Measurements from ENCODE around the gene ATXN3L. TPM values are rescaled to one million over a fixed set of nuclear protein-coding genes. Genes with fewer than 3 reads are reported as not detected.

The ATXN3L gene
- total RNA-seq, 2 experiments from 2014 or later: not detected

DNA sequence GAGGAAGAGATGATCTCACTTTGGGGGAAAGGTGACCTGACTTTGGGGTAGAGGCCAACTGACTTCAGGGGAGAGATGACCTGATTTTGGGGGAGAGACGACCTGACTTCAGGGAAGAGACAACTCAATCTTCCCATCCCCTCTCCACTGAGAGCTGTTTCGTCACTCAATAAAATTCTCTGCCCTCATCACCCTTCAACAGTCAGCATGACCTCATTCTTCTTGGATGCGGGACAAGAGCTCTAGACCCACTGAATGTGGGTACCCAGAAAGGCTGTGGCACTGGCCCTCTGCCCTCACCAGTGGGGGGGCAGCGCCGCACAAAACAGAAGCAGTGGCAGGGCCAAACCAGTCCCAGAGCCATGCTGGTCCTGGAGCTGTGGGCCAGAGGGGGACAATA, 34.6 kb downstream of the ATXN3L start:
- no peak overlapping the region for H3K27ac ChIP-seq (ENCODE audit: low read depth, low read length, poor library complexity, severe bottlenecking)
- H3K36me3 ChIP-seq (ENCODE audit: insufficient read depth, low read length): no peaks in the 10 kb centered on the region
- H3K4me1 ChIP-seq (ENCODE audit: insufficient read depth, low read length, poor library complexity, severe bottlenecking): no peaks in the 10 kb centered on the region
- intact Hi-C loops (cut with micrococcal nuclease; ENCODE audit: unreplicated experiment): no loop called here
- no peak for TF ChIP-seq EZH2phosphoT487 (IDR thresholded peaks at IDR 0.05; ENCODE audit: borderline replicate concordance, low read depth, low read length)
- TF ChIP-seq, protein P1, sequence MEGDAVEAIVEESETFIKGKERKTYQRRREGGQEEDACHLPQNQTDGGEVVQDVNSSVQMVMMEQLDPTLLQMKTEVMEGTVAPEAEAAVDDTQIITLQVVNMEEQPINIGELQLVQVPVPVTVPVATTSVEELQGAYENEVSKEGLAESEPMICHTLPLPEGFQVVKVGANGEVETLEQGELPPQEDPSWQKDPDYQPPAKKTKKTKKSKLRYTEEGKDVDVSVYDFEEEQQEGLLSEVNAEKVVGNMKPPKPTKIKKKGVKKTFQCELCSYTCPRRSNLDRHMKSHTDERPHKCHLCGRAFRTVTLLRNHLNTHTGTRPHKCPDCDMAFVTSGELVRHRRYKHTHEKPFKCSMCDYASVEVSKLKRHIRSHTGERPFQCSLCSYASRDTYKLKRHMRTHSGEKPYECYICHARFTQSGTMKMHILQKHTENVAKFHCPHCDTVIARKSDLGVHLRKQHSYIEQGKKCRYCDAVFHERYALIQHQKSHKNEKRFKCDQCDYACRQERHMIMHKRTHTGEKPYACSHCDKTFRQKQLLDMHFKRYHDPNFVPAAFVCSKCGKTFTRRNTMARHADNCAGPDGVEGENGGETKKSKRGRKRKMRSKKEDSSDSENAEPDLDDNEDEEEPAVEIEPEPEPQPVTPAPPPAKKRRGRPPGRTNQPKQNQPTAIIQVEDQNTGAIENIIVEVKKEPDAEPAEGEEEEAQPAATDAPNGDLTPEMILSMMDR (conservative IDR thresholded peaks at IDR 0.05; ENCODE audit: low read length): no peak
- no peak for DNase-seq (ENCODE audit: low spot score)
- H3K9me3 ChIP-seq (ENCODE audit: low read length): no peaks in the 10 kb centered on the region
- ChIA-PET CTCF (ENCODE audit: unreplicated experiment) (no interaction called here), POLR2A (interaction anchor here (1.0 kb wide), 1 partner anchor 53 kb away, joined by 4 read pairs; no protein-coding TSS in a partner anchor)
- H3K4me3 ChIP-seq (ENCODE audit: low read depth, low read length, poor library complexity, severe bottlenecking): no peak overlapping the region
- no peaks in the 10 kb centered on the region for H3K79me2 ChIP-seq (ENCODE audit: insufficient read depth, low read depth, low read length)
- H4K20me1 ChIP-seq (ENCODE audit: insufficient read depth, low read length): no peaks in the 10 kb centered on the region
- H3K4me2 ChIP-seq (ENCODE audit: low read length): no peak overlapping the region
- no peak overlapping the region for H2AFZ ChIP-seq (ENCODE audit: low read length)
- H3K9me2 ChIP-seq (ENCODE audit: insufficient read depth, low read length): no peaks in the 10 kb centered on the region
- BruUV-seq (replicated peaks): no TSS peak

DNA sequence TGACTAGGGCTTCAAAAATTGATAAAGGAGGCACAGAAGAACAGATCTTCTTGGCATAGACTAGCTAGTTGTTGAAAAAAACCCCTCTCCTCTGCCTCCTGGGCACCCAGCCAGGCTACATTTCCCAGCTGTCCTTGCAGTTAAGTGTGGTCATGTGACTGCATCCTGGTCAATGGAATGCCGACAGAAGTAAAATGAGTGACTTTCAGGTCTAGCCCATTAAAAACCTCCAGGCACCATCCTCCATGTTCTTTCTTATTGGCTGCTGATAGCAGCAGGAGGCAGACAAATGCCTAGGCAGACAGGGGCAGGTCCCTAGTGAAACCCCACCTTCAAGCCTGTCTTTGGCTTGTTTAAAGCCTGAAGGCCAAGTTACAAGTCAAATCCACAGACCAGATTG, 35.3 kb downstream of the ATXN3L start:
- no peaks in the 10 kb centered on the region for H3K4me1 ChIP-seq (ENCODE audit: insufficient read depth, low read length, poor library complexity, severe bottlenecking)
- ChIA-PET CTCF (ENCODE audit: unreplicated experiment) (no interaction called here), POLR2A (interaction anchor here (1.0 kb wide), 1 partner anchor 52 kb away, joined by 4 read pairs; no protein-coding TSS in a partner anchor)
- no peak overlapping the region for H3K4me3 ChIP-seq (ENCODE audit: low read depth, low read length, poor library complexity, severe bottlenecking)
- no peaks in the 10 kb centered on the region for H4K20me1 ChIP-seq (ENCODE audit: insufficient read depth, low read length)
- H2AFZ ChIP-seq (ENCODE audit: low read length): no peak overlapping the region
- no peak for DNase-seq (ENCODE audit: low spot score)
- no peak overlapping the region for H3K4me2 ChIP-seq (ENCODE audit: low read length)
- H3K27ac ChIP-seq (ENCODE audit: low read depth, low read length, poor library complexity, severe bottlenecking): no peak overlapping the region
- no peaks in the 10 kb centered on the region for H3K79me2 ChIP-seq (ENCODE audit: insufficient read depth, low read depth, low read length)
- intact Hi-C loops (cut with micrococcal nuclease; ENCODE audit: unreplicated experiment): no loop called here
- no peaks in the 10 kb centered on the region for H3K36me3 ChIP-seq (ENCODE audit: insufficient read depth, low read length)
- H3K9me3 ChIP-seq (ENCODE audit: low read length): no peaks in the 10 kb centered on the region
- BruUV-seq (replicated peaks): no TSS peak
- no peak for TF ChIP-seq EZH2phosphoT487 (IDR thresholded peaks at IDR 0.05; ENCODE audit: borderline replicate concordance, low read depth, low read length)
- TF ChIP-seq, protein P1 (conservative IDR thresholded peaks at IDR 0.05; ENCODE audit: low read length): no peak
- H3K9me2 ChIP-seq (ENCODE audit: insufficient read depth, low read length): no peaks in the 10 kb centered on the region

DNA sequence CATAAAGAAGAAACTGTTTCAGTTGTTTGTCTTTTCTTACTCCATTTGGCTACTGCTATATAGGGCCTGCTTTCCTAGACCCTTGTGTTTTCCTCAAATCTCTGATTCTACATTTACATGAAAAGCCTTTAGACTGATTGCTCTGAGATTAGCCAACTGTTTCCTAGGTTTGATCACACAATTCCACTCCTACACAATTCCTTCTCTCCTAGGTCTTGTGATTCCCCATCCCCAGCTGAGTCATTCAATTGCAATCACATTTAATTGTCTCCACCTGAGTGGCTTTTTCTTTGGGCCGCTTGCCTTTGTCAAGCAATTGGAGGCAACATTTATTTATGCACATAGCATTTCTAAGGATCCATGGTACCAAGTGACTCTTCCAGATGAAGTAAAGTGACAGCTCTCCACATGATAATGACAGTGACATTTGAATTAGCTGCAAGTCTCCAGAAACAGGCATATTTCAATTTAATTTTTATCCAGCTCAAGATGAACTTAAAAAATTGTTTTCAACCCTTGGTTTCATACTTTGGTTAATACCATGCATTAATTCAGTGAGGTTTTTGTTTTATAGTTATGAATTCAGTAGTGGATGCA, 35.8 kb downstream of the ATXN3L start:
- no peaks in the 10 kb centered on the region for H3K9me3 ChIP-seq (ENCODE audit: low read length)
- TF ChIP-seq, protein P1 (conservative IDR thresholded peaks at IDR 0.05; ENCODE audit: low read length): no peak
- TF ChIP-seq EZH2phosphoT487 (IDR thresholded peaks at IDR 0.05; ENCODE audit: borderline replicate concordance, low read depth, low read length): no peak
- H3K9me2 ChIP-seq (ENCODE audit: insufficient read depth, low read length): no peaks in the 10 kb centered on the region
- no peak overlapping the region for H3K27ac ChIP-seq (ENCODE audit: low read depth, low read length, poor library complexity, severe bottlenecking)
- H4K20me1 ChIP-seq (ENCODE audit: insufficient read depth, low read length): no peaks in the 10 kb centered on the region
- BruUV-seq (replicated peaks): no TSS peak
- H3K4me3 ChIP-seq (ENCODE audit: low read depth, low read length, poor library complexity, severe bottlenecking): no peak overlapping the region
- no peaks in the 10 kb centered on the region for H3K4me1 ChIP-seq (ENCODE audit: insufficient read depth, low read length, poor library complexity, severe bottlenecking)
- intact Hi-C loops (cut with micrococcal nuclease; ENCODE audit: unreplicated experiment): no loop called here
- DNase-seq (ENCODE audit: low spot score): no peak
- H3K79me2 ChIP-seq (ENCODE audit: insufficient read depth, low read depth, low read length): no peaks in the 10 kb centered on the region
- ChIA-PET POLR2A (interaction anchor here (0.6 to 1.2 kb wide), 3 partner anchors 16 to 1608 kb away, joined by 3 to 4 read pairs (median 3); no protein-coding TSS in a partner anchor), CTCF (ENCODE audit: unreplicated experiment) (no interaction called here)
- no peaks in the 10 kb centered on the region for H3K36me3 ChIP-seq (ENCODE audit: insufficient read depth, low read length)
- no peak overlapping the region for H3K4me2 ChIP-seq (ENCODE audit: low read length)
- no peak overlapping the region for H2AFZ ChIP-seq (ENCODE audit: low read length)
